ENCODE results near the gene RBM15B.

Gene RBM15B

DNA sequence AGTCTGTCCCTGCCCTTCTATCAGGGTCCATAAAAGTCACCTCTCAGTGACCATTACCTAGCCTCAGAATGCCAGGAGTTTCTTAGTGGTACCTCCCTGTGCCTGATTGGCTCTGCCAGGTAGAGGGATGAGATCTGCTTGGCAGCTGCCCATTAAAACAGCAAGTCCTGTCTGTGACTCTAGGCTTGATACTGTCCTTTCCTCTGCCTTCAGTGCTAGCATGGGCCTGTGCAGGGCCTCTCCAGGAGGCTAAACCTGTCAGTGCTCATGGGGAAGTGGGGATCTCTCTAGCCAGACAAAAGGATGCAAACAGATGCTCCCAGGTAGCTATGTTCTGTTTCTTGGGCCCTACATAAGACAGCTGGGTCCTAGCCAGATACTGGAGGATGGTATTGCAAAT lies 15.9 kb upstream of the RBM15B start:
- TF ChIP-seq, protein P1, sequence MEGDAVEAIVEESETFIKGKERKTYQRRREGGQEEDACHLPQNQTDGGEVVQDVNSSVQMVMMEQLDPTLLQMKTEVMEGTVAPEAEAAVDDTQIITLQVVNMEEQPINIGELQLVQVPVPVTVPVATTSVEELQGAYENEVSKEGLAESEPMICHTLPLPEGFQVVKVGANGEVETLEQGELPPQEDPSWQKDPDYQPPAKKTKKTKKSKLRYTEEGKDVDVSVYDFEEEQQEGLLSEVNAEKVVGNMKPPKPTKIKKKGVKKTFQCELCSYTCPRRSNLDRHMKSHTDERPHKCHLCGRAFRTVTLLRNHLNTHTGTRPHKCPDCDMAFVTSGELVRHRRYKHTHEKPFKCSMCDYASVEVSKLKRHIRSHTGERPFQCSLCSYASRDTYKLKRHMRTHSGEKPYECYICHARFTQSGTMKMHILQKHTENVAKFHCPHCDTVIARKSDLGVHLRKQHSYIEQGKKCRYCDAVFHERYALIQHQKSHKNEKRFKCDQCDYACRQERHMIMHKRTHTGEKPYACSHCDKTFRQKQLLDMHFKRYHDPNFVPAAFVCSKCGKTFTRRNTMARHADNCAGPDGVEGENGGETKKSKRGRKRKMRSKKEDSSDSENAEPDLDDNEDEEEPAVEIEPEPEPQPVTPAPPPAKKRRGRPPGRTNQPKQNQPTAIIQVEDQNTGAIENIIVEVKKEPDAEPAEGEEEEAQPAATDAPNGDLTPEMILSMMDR (IDR thresholded peaks at IDR 0.05; ENCODE audit: control extremely low read depth, extremely low read depth, low read depth, missing control alignments), result no peak
- no peak for DNase-seq (ENCODE audit: extremely low spot score)
- CTCF ChIA-PET, result interaction anchor here (1.1 to 5.8 kb wide), 4 partner anchors 15 to 759 kb away, joined by 3 to 35 read pairs (median 4); no protein-coding TSS in a partner anchor
- POLR2A ChIA-PET, result no interaction called here

DNA sequence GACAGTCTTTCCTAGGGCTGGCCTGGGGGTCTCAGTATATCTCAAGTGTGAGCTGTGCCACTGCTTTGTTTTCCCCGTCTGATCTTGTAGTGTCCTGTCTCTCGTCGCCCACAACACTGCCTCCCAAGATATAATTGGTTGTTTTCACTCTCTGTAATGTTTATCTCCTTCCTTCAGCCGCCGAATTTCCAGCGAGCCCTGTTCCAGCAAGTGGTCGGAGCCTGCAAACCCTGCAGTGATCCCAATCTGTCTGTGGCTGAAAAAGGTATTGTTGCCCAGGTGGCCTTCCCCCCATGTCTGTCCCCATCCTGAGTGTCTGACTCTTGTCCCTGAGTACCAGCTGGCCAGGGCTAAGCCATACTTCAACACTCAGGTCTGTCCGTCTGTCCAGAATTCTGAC lies 15.5 kb upstream of the RBM15B start:
- DNase-seq (ENCODE audit: extremely low spot score), result no peak
- CTCF ChIA-PET, result interaction anchor here (1.1 to 5.8 kb wide), 5 partner anchors 14 to 762 kb away, joined by 3 to 35 read pairs (median 4); no protein-coding TSS in a partner anchor
- POLR2A ChIA-PET, result no interaction called here
- TF ChIP-seq, protein P1 (IDR thresholded peaks at IDR 0.05; ENCODE audit: control extremely low read depth, extremely low read depth, low read depth, missing control alignments), result no peak

DNA sequence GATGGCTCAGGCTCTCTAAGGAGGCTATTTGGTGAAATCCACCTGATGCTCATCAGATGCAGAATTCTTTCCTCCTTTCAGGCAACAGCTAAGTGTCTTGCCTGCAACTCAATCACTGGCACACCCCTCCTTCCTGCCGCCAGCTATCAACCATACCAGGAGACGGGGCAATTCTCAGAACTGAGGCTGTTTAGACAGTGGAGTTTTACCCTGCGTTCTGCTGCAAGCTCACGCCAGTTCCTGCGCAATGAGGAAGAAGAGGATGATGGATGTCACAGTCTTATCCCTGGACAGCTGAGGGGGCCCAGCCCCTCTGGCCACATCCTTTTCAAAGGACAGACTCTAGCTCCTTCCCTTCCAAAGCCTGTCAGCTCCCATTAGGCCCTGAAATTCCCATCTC lies 13.0 kb upstream of the RBM15B start:
- DNase-seq (ENCODE audit: extremely low spot score), result no peak
- ChIA-PET CTCF (interaction anchor here (0.9 to 5.8 kb wide), 9 partner anchors 12 to 764 kb away, joined by 3 to 35 read pairs (median 4); no protein-coding TSS in a partner anchor), POLR2A (no interaction called here)
- TF ChIP-seq, protein P1 (IDR thresholded peaks at IDR 0.05; ENCODE audit: control extremely low read depth, extremely low read depth, low read depth, missing control alignments), result no peak

DNA sequence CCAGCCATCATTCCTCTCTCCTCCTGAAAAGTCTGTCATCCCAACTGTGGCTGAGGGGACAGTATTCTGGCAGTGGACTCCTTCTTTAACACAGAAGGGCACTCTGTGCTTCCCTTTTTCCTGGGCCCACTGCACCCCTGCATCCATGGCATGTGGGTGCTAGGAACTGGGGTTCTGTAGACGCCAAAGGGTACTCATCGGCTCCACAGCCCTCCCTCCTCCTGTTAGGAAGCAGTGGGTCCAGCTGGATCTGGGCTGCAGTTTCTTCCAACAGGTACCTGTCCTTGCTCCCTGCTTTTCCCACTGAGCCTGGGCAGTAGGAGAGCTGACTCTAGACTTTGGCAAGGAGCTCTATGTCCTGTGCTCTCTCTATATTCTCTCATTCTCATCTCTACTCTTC lies 12.4 kb upstream of the RBM15B start:
- TF ChIP-seq, protein P1 (IDR thresholded peaks at IDR 0.05; ENCODE audit: control extremely low read depth, extremely low read depth, low read depth, missing control alignments), result no peak
- no peak for DNase-seq (ENCODE audit: extremely low spot score)
- ChIA-PET POLR2A (no interaction called here), CTCF (interaction anchor here (0.9 to 5.8 kb wide), 8 partner anchors 10 to 765 kb away, joined by 3 to 35 read pairs (median 4); no protein-coding TSS in a partner anchor)

DNA sequence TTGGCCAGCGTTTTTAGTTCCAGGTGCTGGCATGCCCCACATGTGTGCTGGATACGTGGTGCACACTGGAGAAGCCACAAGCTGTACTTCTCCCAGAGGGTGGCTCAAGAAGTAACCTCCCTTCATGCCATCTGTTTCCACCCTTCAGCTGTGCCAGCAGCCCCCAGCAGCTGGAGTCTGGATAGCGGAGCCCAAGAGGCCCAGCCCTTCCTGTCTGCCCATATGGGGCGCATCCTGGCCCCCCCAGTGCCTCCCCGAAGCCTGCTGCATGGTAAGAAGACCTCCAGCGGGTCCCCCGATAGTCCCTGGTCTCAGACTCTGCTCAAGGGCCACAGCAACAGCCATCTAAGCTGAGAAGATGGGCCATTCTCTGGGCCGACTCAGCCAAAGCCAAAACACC lies 11.8 kb upstream of the RBM15B start:
- DNase-seq (ENCODE audit: extremely low spot score), result no peak
- POLR2A ChIA-PET, result no interaction called here
- CTCF ChIA-PET, result interaction anchor here (1.0 to 5.8 kb wide), 5 partner anchors 8 to 763 kb away, joined by 4 to 35 read pairs (median 4); no protein-coding TSS in a partner anchor
- TF ChIP-seq, protein P1 (IDR thresholded peaks at IDR 0.05; ENCODE audit: control extremely low read depth, extremely low read depth, low read depth, missing control alignments), result no peak

DNA sequence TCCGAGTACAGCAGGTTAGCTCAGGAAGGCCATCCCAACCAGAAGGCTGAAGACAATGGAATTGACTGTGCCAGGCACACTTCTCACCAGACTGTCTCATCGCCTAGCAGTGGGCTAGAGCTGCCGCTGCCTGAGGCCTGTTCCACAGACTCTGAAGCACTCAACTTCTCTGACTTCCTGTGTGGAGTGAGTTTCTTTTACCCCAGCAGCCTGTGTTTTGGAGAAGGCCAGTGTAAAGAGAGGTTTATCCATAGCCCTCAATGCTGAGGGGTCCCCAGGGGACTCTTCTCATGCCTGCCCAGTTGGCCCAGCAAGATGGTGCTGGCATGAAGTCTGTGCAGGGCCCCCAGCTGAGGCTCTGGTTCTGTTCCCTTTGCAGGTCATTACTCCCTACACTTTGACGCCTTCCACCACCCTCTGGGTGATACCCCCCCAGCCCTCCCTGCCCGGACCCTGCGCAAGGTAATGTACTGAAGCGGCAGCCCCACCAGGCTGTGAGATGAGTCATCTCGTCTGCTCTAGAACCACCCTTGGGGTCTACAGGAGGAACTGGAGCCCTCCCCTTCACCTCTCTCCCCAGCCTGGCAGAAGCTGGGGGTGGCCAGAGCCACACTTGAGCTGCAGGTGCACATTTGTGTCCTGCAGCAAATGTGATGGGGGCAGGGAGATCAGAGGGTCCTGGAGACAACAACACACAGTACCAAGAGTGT lies 11.2 kb upstream of the RBM15B start:
- POLR2A ChIA-PET, result no interaction called here
- CTCF ChIA-PET, result interaction anchor here (1.0 to 5.8 kb wide), 4 partner anchors 9 to 764 kb away, joined by 3 to 35 read pairs (median 4); partner anchors contain the start of gene MAPKAPK3
- DNase-seq (ENCODE audit: extremely low spot score), result no peak
- TF ChIP-seq, protein P1 (IDR thresholded peaks at IDR 0.05; ENCODE audit: control extremely low read depth, extremely low read depth, low read depth, missing control alignments), result no peak

All from GM10248 (cell line).